DND-41 (cell line): ENCODE results near the gene RAI14.

Experiments used
- ATAC-seq: fragments of 200-7000 bp; cut with Tn5 transposase; 3 replicates; pipeline ENCODE4 v1.9.1; 2021; ENCODE audit warnings: low read depth; ENCODE audit not compliant: insufficient read depth
- DNase-seq: peaks from one replicate; pipeline ENCODE4 v3.0.0-alpha.2; 2020
- H2AFZ ChIP-seq: 2 replicates; pipeline ENCODE4 v1.6.0; 2012; ENCODE audit warnings: low read depth, low read length
- H3K27ac ChIP-seq: 2 replicates; pipeline ENCODE4 v1.5.1; 2012; ENCODE audit warnings: low read length, inconsistent platforms
- H3K27me3 ChIP-seq: fragments of 200-600 bp; sonication (generic); 2 replicates; pipeline ENCODE4 v1.6.0; 2012; ENCODE audit warnings: low read length, mild to moderate bottlenecking, inconsistent platforms; ENCODE audit not compliant: insufficient read depth, poor library complexity
- H3K36me3 ChIP-seq: 2 replicates; pipeline ENCODE4 v1.5.1; 2012; ENCODE audit warnings: low read length, inconsistent platforms; ENCODE audit not compliant: insufficient read depth
- H3K4me1 ChIP-seq: 2 replicates; pipeline ENCODE4 v1.5.1; 2012; ENCODE audit warnings: mild to moderate bottlenecking, low read length; ENCODE audit not compliant: insufficient read depth
- H3K4me2 ChIP-seq: 2 replicates; pipeline ENCODE4 v1.6.0; 2012; ENCODE audit warnings: mild to moderate bottlenecking, moderate library complexity, low read length, inconsistent platforms; ENCODE audit not compliant: insufficient read depth
- H3K4me3 ChIP-seq, 2 experiments: fragments of 200-600 bp in 1 of 2; shearing (Covaris generic) in 1 of 2; 2 replicates each; pipeline ENCODE4 v1.5.1; 2012 to 2016; ENCODE audit warnings: inconsistent platforms in 2 of 2, low read length in 2 of 2, mild to moderate bottlenecking in 2 of 2, low read depth in 1 of 2, moderate library complexity in 1 of 2
- H3K79me2 ChIP-seq: 2 replicates; pipeline ENCODE4 v1.6.0; 2012; ENCODE audit warnings: low read length, inconsistent platforms; ENCODE audit not compliant: insufficient read depth
- H3K9ac ChIP-seq: 2 replicates; pipeline ENCODE4 v1.6.0; 2012; ENCODE audit warnings: low read depth, mild to moderate bottlenecking, inconsistent platforms, low read length, moderate library complexity
- H3K9me3 ChIP-seq: 2 replicates; pipeline ENCODE4 v1.5.1; 2012; ENCODE audit warnings: low read length, moderate library complexity, mild to moderate bottlenecking, inconsistent platforms; ENCODE audit not compliant: insufficient read depth, severe bottlenecking
- H4K20me1 ChIP-seq: 2 replicates; pipeline ENCODE4 v1.6.0; 2012; ENCODE audit warnings: low read length; ENCODE audit not compliant: insufficient read depth
- CTCF ChIP-seq: IDR thresholded peaks from 2 replicates; pipeline ENCODE4 v1.5.1; 2012; ENCODE audit warnings: borderline replicate concordance, low read length, moderate library complexity, mild to moderate bottlenecking; ENCODE audit not compliant: poor library complexity, severe bottlenecking; ENCODE audit errors: extremely low read depth
- EZH2 ChIP-seq: IDR thresholded peaks from 3 replicates; pipeline ENCODE4 v1.6.1; 2012; ENCODE audit warnings: borderline replicate concordance, low read depth, mild to moderate bottlenecking, moderate library complexity, low read length, inconsistent platforms; ENCODE audit not compliant: severe bottlenecking

The RAI14 gene

DNA sequence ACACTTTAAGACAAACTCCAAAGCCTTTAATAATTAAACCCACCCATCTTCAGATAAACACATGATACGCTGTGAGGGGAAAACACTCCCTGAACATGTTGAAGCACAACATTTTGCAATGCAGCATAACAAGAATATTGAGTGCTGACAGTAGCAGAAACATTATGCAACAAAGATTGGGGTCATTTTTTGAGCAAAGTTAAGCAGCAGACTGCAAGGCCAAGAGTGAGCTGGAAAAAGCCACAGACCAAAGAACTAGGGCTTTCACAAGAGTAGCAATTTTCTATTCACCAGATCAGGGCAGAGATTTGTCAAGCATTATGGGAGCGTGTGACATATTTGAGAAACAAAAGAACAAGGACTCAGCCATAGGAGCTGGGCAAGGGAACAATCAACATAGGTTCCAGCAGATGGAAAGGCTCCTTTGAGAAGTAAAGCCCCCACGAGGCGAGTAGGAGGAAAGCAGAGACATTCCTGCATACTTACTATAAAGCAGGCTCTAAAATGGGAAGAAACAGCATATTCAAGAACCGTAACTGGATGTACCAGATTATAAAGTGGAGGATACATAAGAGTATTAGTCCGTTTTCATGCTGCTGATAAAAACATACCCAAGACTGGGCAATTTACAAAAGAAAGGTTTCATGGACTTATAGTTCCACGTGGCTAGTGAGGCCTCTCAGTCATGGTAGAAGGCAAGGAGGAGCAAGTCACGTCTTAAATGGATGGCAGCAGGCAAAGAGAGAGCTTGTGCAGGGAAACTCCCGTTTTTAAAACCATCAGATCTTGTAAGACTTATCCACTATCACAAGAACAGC lies 178.1 kb downstream of the RAI14 start:
- DNase-seq: no peak
- Histone ChIP-seq H3K9ac (no peak overlapping the region), H3K9me3 (no peaks in the 10 kb centered on the region), H3K36me3 (no peaks in the 10 kb centered on the region), H3K4me3 (no peak overlapping the region), H3K4me2 (no peak overlapping the region), H2AFZ (no peak overlapping the region), H3K27ac (no peak overlapping the region), H3K4me1 (no peaks in the 10 kb centered on the region), H3K27me3 (peaks cover 4% of the 10 kb centered on the region), H3K79me2 (no peaks in the 10 kb centered on the region), H4K20me1 (no peaks in the 10 kb centered on the region)
- ATAC-seq: no peak
- no peak for TF ChIP-seq CTCF
- no peak for TF ChIP-seq EZH2

- no peak for DNase-seq
- no peak for TF ChIP-seq EZH2
- no peak for TF ChIP-seq CTCF
Measured at GRCh38 chr5:34834794-34835089, 178.6 kb downstream of the RAI14 start.

DNA sequence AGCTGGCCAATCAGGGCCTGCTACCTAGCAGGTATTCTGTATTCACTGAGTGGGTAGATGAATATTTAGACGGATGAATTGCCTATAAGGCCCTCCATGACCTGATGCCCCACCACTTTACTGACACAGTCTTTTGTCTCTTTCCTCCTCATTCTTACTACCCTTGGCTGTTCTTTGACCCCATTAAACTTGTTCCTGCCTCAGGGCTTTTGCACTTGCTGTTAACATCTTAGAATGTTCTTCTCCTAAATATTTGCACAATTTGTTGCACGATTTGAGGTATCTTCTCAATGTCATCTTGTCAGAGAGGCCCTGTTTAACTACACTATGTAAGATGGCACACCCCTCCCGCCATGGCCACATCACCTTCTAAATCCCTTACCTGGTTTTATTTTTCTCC lies 179.5 kb downstream of the RAI14 start:
- Histone ChIP-seq H4K20me1 (no peaks in the 10 kb centered on the region), H3K79me2 (no peaks in the 10 kb centered on the region), H3K9ac (no peak overlapping the region), H3K9me3 (no peaks in the 10 kb centered on the region), H3K4me3 (no peak overlapping the region), H3K27me3 (peaks cover 4% of the 10 kb centered on the region), H3K4me2 (no peak overlapping the region), H3K36me3 (no peaks in the 10 kb centered on the region), H3K4me1 (no peaks in the 10 kb centered on the region), H2AFZ (no peak overlapping the region), H3K27ac (no peak overlapping the region)
- TF ChIP-seq EZH2 (no peak), CTCF (no peak)
- no peak for DNase-seq
- ATAC-seq: no peak

More at GRCh38 chr5:34834794-34835089, 178.6 kb downstream of the RAI14 start:
- no peaks in the 10 kb centered on the region for H3K36me3 ChIP-seq
- no peaks in the 10 kb centered on the region for H4K20me1 ChIP-seq
- H3K79me2 ChIP-seq: no peaks in the 10 kb centered on the region
- H2AFZ ChIP-seq: no peak overlapping the region
- H3K4me1 ChIP-seq: no peaks in the 10 kb centered on the region
- no peak overlapping the region for H3K4me2 ChIP-seq
- H3K27me3 ChIP-seq: peaks cover 4% of the 10 kb centered on the region
- ATAC-seq: no peak
- no peak overlapping the region for H3K4me3 ChIP-seq
- no peak overlapping the region for H3K27ac ChIP-seq
- H3K9ac ChIP-seq: no peak overlapping the region
- H3K9me3 ChIP-seq: no peaks in the 10 kb centered on the region
